ENCODE results near the gene PRPF6. TPM values are rescaled to one million over a fixed set of nuclear protein-coding genes. Genes with fewer than 3 reads are reported as not detected.

The PRPF6 gene
- total and polyA plus RNA-seq, 2 donors (not counting 1 experiment from before 2014, with no cell fraction given): 31.7 to 82.9 TPM

DNA sequence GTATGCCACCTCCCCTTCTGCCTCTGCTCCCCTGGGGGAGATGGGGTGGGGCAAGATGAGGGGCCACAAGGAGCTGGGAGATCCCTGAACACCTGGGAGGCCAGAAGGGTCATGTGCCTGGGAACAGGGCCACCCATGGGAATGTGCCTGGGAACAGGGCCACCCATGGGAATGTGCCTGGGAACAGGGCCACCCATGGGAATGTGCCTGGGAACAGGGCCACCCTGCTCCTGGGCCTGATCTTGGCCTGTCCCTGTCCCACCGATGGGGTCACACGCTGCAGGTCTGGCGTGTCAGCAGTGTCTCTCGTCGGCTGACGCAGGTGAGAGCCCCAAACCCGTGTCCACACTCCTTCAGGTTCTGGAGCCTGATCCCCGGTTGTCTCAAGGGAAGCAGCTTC lies 94.0 kb downstream of the PRPF6 start:
- ATAC-seq (ENCODE audit: low read depth): no peak
- Histone ChIP-seq H3K4me2 (replicated peaks; ENCODE audit: low read depth, low read length, poor library complexity, severe bottlenecking) (no peak overlapping the region), H3K79me2 (ENCODE audit: control insufficient read depth, insufficient read depth, low read length) (peaks cover 25% of the 10 kb centered on the region), H3K27me3 (replicated peaks in 1 of 4; ENCODE audit: control extremely low read depth in 1 of 4, control insufficient read depth in 3 of 4, insufficient read depth in 4 of 4, low read length in 3 of 4) (no peaks in the 10 kb centered on the region), H3K36me3 (replicated peaks in 1 of 2; ENCODE audit: control extremely low read depth in 1 of 2, control insufficient read depth in 1 of 2, extremely low read depth in 1 of 2, insufficient read depth in 2 of 2, low read length in 1 of 2) (peaks cover 0 to 48% of the 10 kb centered on the region in 2 experiments), H3K9me3 (ENCODE audit: control extremely low read depth in 1 of 3, control insufficient read depth in 2 of 3, insufficient read depth in 1 of 3, low read length in 2 of 3) (no peaks in the 10 kb centered on the region), H2AFZ (ENCODE audit: insufficient read depth, low read depth, low read length, poor library complexity, severe bottlenecking) (no peak overlapping the region), H3K27ac (ENCODE audit: low read length in 2 of 2) (peak overlapping the region in 1 of 2 donors; percentile 9), H3K4me1 (ENCODE audit: control insufficient read depth in 2 of 2, insufficient read depth in 2 of 2, low read length in 2 of 2) (peaks cover 19 to 70% of the 10 kb centered on the region in 2 donors), H3K4me3 (ENCODE audit: control extremely low read depth in 1 of 5, extremely low read depth in 1 of 5, insufficient read depth in 1 of 5, low read depth in 2 of 5, low read length in 4 of 5) (no peak overlapping the region), H4K20me1 (ENCODE audit: control insufficient read depth, insufficient read depth, low read length, poor library complexity, severe bottlenecking) (peaks cover 71% of the 10 kb centered on the region), H3K9ac (ENCODE audit: low read length) (no peak overlapping the region)
- Mint-ChIP-seq H3K9me3 (ENCODE audit: insufficient read depth) (no peaks in the 10 kb centered on the region), H3K27ac (peak overlapping the region; percentile 72), H3K4me1 (peaks cover 52% of the 10 kb centered on the region), H3K4me3 (no peak overlapping the region), H3K27me3 (no peaks in the 10 kb centered on the region)
- DNase-seq: no peak
- intact Hi-C loops (cut with micrococcal nuclease): loop anchor here (5.0 kb wide), 2 partner anchors 118 to 182 kb away; partner anchors contain the start of genes PCMTD2 and UCKL1
- 95% methylated on average over 8 of the region's 8 CpGs for whole genome bisulfite sequencing (ENCODE audit: insufficient coverage)
- CTCF ChIA-PET: interaction anchor here (0.6 to 8.2 kb wide), 2 partner anchors 35 to 332 kb away, joined by 3 to 65 read pairs; no protein-coding TSS in a partner anchor
- POLR2A ChIA-PET: interaction anchor here (0.5 to 0.7 kb wide), 3 partner anchors 12 to 1230 kb away, joined by 3 to 4 read pairs (median 3); no protein-coding TSS in a partner anchor
- TF ChIP-seq, protein P1, sequence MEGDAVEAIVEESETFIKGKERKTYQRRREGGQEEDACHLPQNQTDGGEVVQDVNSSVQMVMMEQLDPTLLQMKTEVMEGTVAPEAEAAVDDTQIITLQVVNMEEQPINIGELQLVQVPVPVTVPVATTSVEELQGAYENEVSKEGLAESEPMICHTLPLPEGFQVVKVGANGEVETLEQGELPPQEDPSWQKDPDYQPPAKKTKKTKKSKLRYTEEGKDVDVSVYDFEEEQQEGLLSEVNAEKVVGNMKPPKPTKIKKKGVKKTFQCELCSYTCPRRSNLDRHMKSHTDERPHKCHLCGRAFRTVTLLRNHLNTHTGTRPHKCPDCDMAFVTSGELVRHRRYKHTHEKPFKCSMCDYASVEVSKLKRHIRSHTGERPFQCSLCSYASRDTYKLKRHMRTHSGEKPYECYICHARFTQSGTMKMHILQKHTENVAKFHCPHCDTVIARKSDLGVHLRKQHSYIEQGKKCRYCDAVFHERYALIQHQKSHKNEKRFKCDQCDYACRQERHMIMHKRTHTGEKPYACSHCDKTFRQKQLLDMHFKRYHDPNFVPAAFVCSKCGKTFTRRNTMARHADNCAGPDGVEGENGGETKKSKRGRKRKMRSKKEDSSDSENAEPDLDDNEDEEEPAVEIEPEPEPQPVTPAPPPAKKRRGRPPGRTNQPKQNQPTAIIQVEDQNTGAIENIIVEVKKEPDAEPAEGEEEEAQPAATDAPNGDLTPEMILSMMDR (IDR thresholded peaks at IDR 0.05): no peak
- no peak for TF ChIP-seq EZH2 (IDR thresholded peaks at IDR 0.05; ENCODE audit: borderline replicate concordance, insufficient read depth, low read depth, low read length, poor library complexity, severe bottlenecking)

DNA sequence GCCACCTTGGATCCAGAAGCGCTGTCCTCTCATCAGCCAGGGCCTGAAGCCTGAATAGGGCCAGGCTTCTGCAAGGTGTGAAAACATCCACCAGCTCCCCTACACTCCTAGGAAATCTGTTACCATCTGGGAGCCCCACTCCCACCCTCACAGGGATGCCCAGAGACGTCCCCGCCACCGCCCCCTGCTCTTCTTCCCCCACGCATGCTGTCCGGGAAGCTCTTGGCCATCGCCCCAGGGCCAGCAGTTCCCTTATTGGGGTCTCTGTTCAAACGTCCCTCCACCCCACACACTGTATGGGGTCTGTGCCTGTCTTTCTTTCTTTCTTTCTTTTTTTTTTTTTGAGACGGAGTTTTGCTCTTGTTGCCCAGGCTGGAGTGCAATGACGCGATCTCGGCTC lies 94.6 kb downstream of the PRPF6 start:
- TF ChIP-seq EZH2 (IDR thresholded peaks at IDR 0.05; ENCODE audit: borderline replicate concordance, insufficient read depth, low read depth, low read length, poor library complexity, severe bottlenecking): no peak
- TF ChIP-seq, protein P1 (IDR thresholded peaks at IDR 0.05): no peak
- ATAC-seq (ENCODE audit: low read depth) (no peak), DNase-seq (no peak)
- peaks cover 54% of the 10 kb centered on the region for H3K4me1 Mint-ChIP-seq
- peaks cover 70% of the 10 kb centered on the region for H4K20me1 ChIP-seq (ENCODE audit: control insufficient read depth, insufficient read depth, low read length, poor library complexity, severe bottlenecking)
- no peak overlapping the region for H3K4me2 ChIP-seq (replicated peaks; ENCODE audit: low read depth, low read length, poor library complexity, severe bottlenecking)
- CTCF ChIA-PET: interaction anchor here (0.7 to 11.8 kb wide), 3 partner anchors 36 to 578 kb away, joined by 4 to 220 read pairs (median 65); no protein-coding TSS in a partner anchor
- H3K9me3 ChIP-seq (ENCODE audit: control extremely low read depth in 1 of 3, control insufficient read depth in 2 of 3, insufficient read depth in 1 of 3, low read length in 2 of 3): no peaks in the 10 kb centered on the region
- H3K27me3 ChIP-seq (replicated peaks in 1 of 4; ENCODE audit: control extremely low read depth in 1 of 4, control insufficient read depth in 3 of 4, insufficient read depth in 4 of 4, low read length in 3 of 4): no peaks in the 10 kb centered on the region
- H3K9ac ChIP-seq (ENCODE audit: low read length): no peak overlapping the region
- no peaks in the 10 kb centered on the region for H3K9me3 Mint-ChIP-seq (ENCODE audit: insufficient read depth)
- peak overlapping the region in 1 of 2 donors; percentile 9 for H3K27ac ChIP-seq (ENCODE audit: low read length in 2 of 2)
- H3K27me3 Mint-ChIP-seq: no peaks in the 10 kb centered on the region
- peaks cover 0 to 48% of the 10 kb centered on the region in 2 experiments for H3K36me3 ChIP-seq (replicated peaks in 1 of 2; ENCODE audit: control extremely low read depth in 1 of 2, control insufficient read depth in 1 of 2, extremely low read depth in 1 of 2, insufficient read depth in 2 of 2, low read length in 1 of 2)
- no peak overlapping the region for H2AFZ ChIP-seq (ENCODE audit: insufficient read depth, low read depth, low read length, poor library complexity, severe bottlenecking)
- no peak overlapping the region for H3K4me3 Mint-ChIP-seq
- peaks cover 21 to 70% of the 10 kb centered on the region in 2 donors for H3K4me1 ChIP-seq (ENCODE audit: control insufficient read depth in 2 of 2, insufficient read depth in 2 of 2, low read length in 2 of 2)
- intact Hi-C loops (cut with micrococcal nuclease): loop anchor here (5.0 kb wide), 2 partner anchors 118 to 182 kb away; partner anchors contain the start of genes PCMTD2 and UCKL1
- WGBS (ENCODE audit: insufficient coverage): 95% methylated on average over 8 of the region's 12 CpGs
- H3K79me2 ChIP-seq (ENCODE audit: control insufficient read depth, insufficient read depth, low read length): peaks cover 20% of the 10 kb centered on the region
- POLR2A ChIA-PET: interaction anchor here (0.5 to 5.5 kb wide), 3 partner anchors 10 to 1231 kb away, joined by 3 to 55 read pairs (median 24); no protein-coding TSS in a partner anchor
- H3K27ac Mint-ChIP-seq: peak overlapping the region; percentile 72
- H3K4me3 ChIP-seq (ENCODE audit: control extremely low read depth in 1 of 5, extremely low read depth in 1 of 5, insufficient read depth in 1 of 5, low read depth in 2 of 5, low read length in 4 of 5): no peak overlapping the region
